GM12875 (cell line): ENCODE results near the gene SETD1A.

Experiments
- H3K4me3 ChIP-seq: one replicate; pipeline ENCODE4 v1.5.1; 2011; ENCODE audit warnings: low read depth, low read length, control low read depth
- TF ChIP-seq, protein P1 (sequence below): IDR thresholded peaks from 2 replicates; pipeline ENCODE4 v1.5.1; 2011; ENCODE audit warnings: low read depth, mild to moderate bottlenecking, control low read depth, inconsistent platforms, low read length, moderate library complexity, borderline replicate concordance; ENCODE audit not compliant: insufficient read depth

The SETD1A gene

DNA sequence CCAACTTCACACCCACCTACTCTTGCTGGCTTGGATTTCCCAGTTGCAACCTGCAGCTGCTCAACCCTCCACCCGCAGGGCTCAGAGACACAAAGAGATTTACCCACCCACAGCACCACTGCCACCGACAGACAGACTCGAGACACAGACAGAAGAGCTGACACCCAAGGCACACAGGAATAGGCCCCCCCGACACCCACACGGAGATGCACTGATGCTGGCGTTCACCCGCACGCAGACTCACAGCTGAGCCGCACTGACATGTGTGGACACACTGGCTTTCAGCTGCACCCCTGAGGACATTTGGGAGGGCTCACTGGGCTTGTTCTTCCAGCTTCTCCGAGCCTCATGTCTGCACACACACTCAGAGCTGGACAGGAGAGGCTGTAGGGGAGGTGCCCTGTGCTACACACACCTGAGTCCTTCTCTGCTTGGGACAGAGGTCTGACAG is 44.7 kb downstream of the SETD1A start:
- H3K4me3 ChIP-seq: no peak overlapping the region
- TF ChIP-seq, protein P1, sequence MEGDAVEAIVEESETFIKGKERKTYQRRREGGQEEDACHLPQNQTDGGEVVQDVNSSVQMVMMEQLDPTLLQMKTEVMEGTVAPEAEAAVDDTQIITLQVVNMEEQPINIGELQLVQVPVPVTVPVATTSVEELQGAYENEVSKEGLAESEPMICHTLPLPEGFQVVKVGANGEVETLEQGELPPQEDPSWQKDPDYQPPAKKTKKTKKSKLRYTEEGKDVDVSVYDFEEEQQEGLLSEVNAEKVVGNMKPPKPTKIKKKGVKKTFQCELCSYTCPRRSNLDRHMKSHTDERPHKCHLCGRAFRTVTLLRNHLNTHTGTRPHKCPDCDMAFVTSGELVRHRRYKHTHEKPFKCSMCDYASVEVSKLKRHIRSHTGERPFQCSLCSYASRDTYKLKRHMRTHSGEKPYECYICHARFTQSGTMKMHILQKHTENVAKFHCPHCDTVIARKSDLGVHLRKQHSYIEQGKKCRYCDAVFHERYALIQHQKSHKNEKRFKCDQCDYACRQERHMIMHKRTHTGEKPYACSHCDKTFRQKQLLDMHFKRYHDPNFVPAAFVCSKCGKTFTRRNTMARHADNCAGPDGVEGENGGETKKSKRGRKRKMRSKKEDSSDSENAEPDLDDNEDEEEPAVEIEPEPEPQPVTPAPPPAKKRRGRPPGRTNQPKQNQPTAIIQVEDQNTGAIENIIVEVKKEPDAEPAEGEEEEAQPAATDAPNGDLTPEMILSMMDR: no peak

DNA sequence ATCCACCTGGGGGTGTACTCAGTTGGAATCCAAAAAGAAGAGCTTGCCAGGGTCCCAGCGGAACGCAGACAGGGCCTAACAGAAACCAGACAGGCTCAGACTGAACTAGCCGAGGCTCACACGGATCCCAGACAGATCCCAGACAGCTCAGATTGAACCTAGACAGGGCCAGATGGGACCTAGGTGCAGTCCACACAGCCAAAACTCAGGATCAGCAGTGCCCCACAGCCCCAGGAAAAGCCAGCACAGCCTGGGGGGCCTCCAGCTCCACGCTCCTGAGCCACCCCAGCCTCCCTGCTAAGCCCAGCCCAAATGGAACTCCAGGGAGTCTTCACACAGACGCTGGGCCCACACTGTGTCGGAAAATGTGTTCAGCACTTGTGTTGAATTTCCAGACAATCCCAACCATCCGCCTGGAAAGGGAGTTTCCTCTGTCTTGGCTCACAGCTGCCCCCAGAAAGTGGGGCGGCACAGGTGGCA is 45.3 kb downstream of the SETD1A start:
- H3K4me3 ChIP-seq: no peak overlapping the region

DNA sequence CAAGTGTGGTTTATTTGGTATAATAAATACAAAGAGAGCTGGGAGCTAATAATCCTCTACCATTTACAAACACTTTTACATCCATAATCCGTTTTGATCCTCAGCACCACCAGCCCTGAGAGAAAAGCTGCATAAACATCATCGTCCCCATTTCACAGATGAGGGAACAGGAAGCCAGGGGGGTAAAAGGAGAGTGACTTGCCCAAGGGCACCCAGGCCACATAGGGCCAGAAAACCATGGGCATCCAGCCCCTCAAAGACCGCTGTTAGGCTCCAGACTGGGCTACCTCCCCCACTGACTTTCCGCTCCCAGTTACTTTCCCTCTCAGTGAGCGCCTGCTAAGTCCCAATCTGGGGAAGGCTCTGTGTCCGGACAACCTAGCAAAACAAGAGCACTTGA is 46.2 kb downstream of the SETD1A start:
- H3K4me3 ChIP-seq: no peak overlapping the region
- TF ChIP-seq, protein P1: no peak

More for the DNA sequence above, 45.3 kb downstream of the SETD1A start:
- TF ChIP-seq, protein P1: no peak

DNA sequence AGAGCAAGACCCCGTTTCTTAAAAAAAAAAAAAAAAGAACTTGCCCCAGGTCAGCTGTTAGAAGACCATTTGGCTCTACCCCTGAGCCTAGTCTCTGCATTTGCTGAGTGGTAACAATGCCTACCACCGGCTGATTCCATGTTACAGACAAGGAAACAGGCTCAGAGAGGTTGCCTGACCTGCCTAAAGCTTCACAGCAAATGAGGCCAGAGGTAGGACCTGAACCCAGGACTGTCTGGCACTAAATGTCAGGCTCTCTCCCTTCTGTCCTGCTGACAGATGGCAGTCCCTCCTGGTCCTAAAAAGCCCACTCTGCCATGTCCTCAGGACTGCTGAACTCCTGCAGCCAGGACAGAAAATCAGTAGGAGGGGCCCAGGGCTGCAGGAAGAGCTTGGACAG is 47.1 kb downstream of the SETD1A start:
- TF ChIP-seq, protein P1: no peak
- no peak overlapping the region for H3K4me3 ChIP-seq

DNA sequence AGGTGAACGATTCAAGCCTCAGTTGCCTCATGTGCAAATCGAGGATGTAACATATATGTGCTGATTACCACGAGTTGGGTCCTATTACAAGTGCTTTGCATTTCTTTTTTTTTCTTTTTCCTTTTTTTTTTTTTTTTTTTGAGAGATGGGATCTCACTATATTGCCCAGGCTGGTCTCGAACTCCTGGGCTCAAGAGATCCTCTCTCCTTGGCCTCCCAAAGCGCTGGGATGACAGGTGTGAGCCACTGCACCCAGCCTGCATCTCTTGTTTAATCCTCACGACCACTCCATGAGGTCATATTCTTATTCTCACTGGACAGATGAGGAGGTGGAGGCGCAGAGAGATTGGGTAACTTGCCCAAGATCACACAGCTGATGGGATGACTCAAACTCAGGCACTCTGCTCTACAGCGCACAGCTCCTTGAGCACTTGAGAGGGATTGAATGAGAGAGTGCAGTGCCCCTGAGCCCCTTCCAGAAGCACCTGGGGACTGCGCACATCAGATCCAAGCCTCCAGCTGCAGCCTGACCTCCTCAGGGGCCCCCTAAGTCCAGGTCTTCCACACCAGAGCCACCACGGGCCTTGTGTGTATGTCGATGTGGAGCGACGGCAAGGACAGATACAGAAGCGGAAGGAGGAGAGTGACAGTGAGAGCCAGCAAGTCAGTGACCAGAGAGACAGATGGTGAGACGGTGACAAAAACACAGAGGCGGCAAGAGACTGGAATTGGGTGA is 48.0 kb downstream of the SETD1A start:
- TF ChIP-seq, protein P1: no peak
- H3K4me3 ChIP-seq: no peak overlapping the region

DNA sequence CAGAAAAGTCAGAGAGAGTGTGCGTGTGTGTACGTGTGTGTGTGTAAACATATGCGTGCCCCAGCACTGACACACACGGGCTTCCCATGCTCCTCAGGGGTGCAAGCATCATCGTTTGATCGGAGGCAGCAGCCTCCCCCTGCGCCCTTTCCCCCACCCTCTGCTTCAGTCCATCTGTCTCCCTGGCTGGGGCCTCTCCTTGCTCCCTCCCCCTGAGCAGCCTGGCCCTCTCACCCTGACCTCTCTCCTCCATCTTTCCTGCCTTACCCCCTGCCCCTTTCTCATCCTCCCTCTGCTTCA is 48.5 kb downstream of the SETD1A start:
- TF ChIP-seq, protein P1: no peak
- no peak overlapping the region for H3K4me3 ChIP-seq

DNA sequence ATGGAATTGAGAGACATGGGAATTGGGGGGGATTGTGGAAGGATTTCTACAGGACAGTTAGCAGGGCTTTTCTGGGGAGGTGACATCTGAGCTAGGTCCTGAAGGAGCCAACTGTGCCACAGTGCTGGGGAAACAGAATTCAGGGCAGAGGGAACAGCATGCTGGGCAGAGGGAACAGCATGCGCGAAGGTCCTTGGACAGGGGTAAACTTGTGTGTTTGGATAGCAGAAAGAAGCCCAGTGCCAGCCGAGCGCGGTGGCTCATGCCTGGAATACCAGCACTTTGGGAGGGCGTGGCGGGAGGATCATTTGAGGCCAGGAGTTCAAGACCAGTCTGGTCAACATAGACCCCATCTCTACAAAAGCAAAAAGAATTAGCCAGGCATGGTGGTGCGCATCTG is 49.0 kb downstream of the SETD1A start:
- no peak overlapping the region for H3K4me3 ChIP-seq
- TF ChIP-seq, protein P1: no peak
